Measurements from ENCODE around the gene CD96. TPM values are rescaled to one million over a fixed set of nuclear protein-coding genes. Genes with fewer than 3 reads are reported as not detected.
A peak's percentile ranks its signal among the peaks of the same experiment; 100 is the strongest.
"Not testable (repeated sequence)": the region's sequence is repeated elsewhere in the genome, so short reads cannot be mapped to it uniquely, and the experiment has no call there.

Gene CD96
- total and polyA plus RNA-seq, 2 donors (not counting 1 experiment from before 2014, with no cell fraction given), result 0.10 TPM; not detected in 1

DNA sequence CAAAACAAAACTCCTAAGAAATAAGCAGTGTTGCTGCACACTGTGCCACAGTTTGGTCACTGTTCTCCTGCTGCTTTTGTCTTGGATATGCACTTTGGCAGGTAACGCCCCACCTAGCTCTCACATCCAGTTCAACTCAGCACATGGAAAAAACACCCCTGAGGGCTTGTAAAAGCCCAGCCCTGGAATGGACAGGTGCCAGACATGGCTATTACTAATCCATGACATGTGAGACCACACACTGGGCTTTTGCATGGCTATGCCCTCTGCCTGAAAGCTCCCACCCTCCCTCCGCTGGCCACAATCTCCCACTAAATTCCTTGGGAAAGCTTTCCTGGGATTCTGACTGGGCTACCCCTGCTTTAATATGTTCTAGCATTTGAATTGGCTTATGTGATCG lies 77.8 kb downstream of the CD96 start:
- H3K9me3 ChIP-seq (ENCODE audit: control insufficient read depth, insufficient read depth, low read depth, low read length), result no peaks in the 10 kb centered on the region
- H4K20me1 ChIP-seq (ENCODE audit: control insufficient read depth, extremely low read depth, insufficient read depth, low read length), result no peaks in the 10 kb centered on the region
- H3K4me1 ChIP-seq (ENCODE audit: control insufficient read depth, extremely low read depth, insufficient read depth, low read length), result no peaks in the 10 kb centered on the region
- no peaks in the 10 kb centered on the region for H3K79me2 ChIP-seq (ENCODE audit: control insufficient read depth, insufficient read depth, low read length)
- H3K27me3 ChIP-seq (ENCODE audit: control insufficient read depth, insufficient read depth, low read length), result no peaks in the 10 kb centered on the region
- no peak overlapping the region for H3K9ac ChIP-seq (ENCODE audit: insufficient read depth, low read length)
- H3K4me2 ChIP-seq (ENCODE audit: extremely low read depth, insufficient read depth, low read length), result no peak overlapping the region
- H3K4me3 ChIP-seq (replicated peaks in 1 of 4; ENCODE audit: control extremely low read depth in 1 of 4, insufficient read depth in 1 of 4, low read depth in 3 of 4, low read length in 4 of 4), result no peak overlapping the region
- peak in 1 of 2 donors; percentile 70 for DNase-seq (ENCODE audit: low read depth in 2 of 2)
- no peak overlapping the region for H3K27ac ChIP-seq (ENCODE audit: insufficient read depth, low read length)
- no peaks in the 10 kb centered on the region for H3K36me3 ChIP-seq (ENCODE audit: control insufficient read depth, insufficient read depth, low read length)
- TF ChIP-seq EZH2 (IDR thresholded peaks at IDR 0.05; ENCODE audit: low read length, missing control alignments), result no peak
- no peak overlapping the region for H2AFZ ChIP-seq (ENCODE audit: low read length)

DNA sequence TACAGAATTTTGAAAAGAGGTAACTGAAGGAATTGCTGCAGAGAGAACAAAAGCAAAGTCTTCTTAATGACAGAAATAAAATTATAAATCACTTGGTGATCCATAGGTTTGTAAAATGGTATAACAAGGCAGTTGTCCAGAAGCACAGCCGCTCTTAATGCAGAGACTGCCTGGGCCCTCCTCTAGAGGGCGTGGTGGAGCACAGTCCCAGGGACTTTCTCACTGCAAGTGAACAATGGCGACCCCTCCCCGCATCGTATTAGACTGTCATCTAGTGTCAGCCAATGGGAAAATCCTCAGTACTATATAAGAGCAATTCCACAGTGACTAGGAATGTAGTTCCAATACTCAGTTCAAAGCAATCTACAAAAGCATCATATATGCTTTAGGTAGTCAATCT lies 79.5 kb downstream of the CD96 start:
- TF ChIP-seq, protein P1, sequence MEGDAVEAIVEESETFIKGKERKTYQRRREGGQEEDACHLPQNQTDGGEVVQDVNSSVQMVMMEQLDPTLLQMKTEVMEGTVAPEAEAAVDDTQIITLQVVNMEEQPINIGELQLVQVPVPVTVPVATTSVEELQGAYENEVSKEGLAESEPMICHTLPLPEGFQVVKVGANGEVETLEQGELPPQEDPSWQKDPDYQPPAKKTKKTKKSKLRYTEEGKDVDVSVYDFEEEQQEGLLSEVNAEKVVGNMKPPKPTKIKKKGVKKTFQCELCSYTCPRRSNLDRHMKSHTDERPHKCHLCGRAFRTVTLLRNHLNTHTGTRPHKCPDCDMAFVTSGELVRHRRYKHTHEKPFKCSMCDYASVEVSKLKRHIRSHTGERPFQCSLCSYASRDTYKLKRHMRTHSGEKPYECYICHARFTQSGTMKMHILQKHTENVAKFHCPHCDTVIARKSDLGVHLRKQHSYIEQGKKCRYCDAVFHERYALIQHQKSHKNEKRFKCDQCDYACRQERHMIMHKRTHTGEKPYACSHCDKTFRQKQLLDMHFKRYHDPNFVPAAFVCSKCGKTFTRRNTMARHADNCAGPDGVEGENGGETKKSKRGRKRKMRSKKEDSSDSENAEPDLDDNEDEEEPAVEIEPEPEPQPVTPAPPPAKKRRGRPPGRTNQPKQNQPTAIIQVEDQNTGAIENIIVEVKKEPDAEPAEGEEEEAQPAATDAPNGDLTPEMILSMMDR (conservative IDR thresholded peaks at IDR 0.05 in 1 of 2, IDR thresholded peaks at IDR 0.05 in 1 of 2; ENCODE audit: low read depth in 1 of 2, low read length in 2 of 2), result peak in 1 of 2 donors; percentile 24
- no peak for TF ChIP-seq EZH2 (IDR thresholded peaks at IDR 0.05; ENCODE audit: low read length, missing control alignments)
- no peak overlapping the region for H3K4me2 ChIP-seq (ENCODE audit: extremely low read depth, insufficient read depth, low read length)
- no peaks in the 10 kb centered on the region for H3K36me3 ChIP-seq (ENCODE audit: control insufficient read depth, insufficient read depth, low read length)
- H3K4me3 ChIP-seq (replicated peaks in 1 of 4; ENCODE audit: control extremely low read depth in 1 of 4, insufficient read depth in 1 of 4, low read depth in 3 of 4, low read length in 4 of 4), result no peak overlapping the region
- H3K27me3 ChIP-seq (ENCODE audit: control insufficient read depth, insufficient read depth, low read length), result no peaks in the 10 kb centered on the region
- DNase-seq (ENCODE audit: low read depth in 2 of 2), result no peak
- no peak overlapping the region for H3K9ac ChIP-seq (ENCODE audit: insufficient read depth, low read length)
- H3K9me3 ChIP-seq (ENCODE audit: control insufficient read depth, insufficient read depth, low read depth, low read length), result no peaks in the 10 kb centered on the region
- H3K27ac ChIP-seq (ENCODE audit: insufficient read depth, low read length), result no peak overlapping the region
- no peaks in the 10 kb centered on the region for H4K20me1 ChIP-seq (ENCODE audit: control insufficient read depth, extremely low read depth, insufficient read depth, low read length)
- no peak overlapping the region for H2AFZ ChIP-seq (ENCODE audit: low read length)
- no peaks in the 10 kb centered on the region for H3K4me1 ChIP-seq (ENCODE audit: control insufficient read depth, extremely low read depth, insufficient read depth, low read length)
- H3K79me2 ChIP-seq (ENCODE audit: control insufficient read depth, insufficient read depth, low read length), result no peaks in the 10 kb centered on the region

DNA sequence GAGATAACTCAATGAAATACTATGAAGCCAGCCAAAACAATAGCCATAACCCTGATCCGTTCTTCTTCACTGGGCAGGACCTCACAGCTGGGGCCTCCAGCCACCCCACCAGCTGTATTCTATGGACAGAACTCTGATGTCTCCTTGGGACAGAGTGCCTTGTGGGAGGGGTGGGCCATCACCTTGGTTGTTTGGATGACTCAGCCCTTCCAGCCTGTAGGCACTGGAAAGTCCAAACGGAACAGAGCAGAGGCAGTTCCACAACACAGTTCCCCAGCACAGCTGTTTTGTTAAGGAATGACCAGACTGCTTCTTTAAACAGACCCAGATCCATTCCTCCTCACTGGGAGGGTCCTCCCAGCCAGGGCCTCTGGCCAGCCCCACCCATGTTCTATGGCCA lies 85.1 kb downstream of the CD96 start:
- Histone ChIP-seq H2AFZ (ENCODE audit: low read length) (no peak overlapping the region), H3K79me2 (ENCODE audit: control insufficient read depth, insufficient read depth, low read length) (no peaks in the 10 kb centered on the region)

DNA sequence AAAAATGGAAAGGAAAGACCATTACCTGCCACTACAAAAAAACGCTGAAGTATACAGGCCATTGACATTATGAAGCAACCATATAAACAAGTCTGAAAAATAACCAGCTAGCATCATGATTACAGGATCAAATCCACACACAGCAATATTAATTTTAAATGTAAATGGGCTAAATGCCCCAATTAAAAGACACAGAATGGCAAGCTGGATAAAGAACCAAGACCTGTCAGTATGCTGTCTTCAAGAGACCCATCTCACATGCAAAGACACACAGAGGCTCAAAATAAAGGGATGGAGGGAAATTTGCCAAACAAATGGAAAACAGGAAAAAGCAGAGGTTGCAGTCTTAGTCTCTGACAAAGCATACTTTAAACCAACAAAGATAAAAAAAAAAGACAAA lies 87.0 kb downstream of the CD96 start:
- not testable (repeated sequence) for H3K9ac ChIP-seq (ENCODE audit: insufficient read depth, low read length); H2AFZ ChIP-seq (ENCODE audit: low read length); H3K4me2 ChIP-seq (ENCODE audit: extremely low read depth, insufficient read depth, low read length); DNase-seq (ENCODE audit: low read depth in 2 of 2); H4K20me1 ChIP-seq (ENCODE audit: control insufficient read depth, extremely low read depth, insufficient read depth, low read length); H3K4me1 ChIP-seq (ENCODE audit: control insufficient read depth, extremely low read depth, insufficient read depth, low read length); H3K9me3 ChIP-seq (ENCODE audit: control insufficient read depth, insufficient read depth, low read depth, low read length); H3K4me3 ChIP-seq (replicated peaks in 1 of 4; ENCODE audit: control extremely low read depth in 1 of 4, insufficient read depth in 1 of 4, low read depth in 3 of 4, low read length in 4 of 4); H3K36me3 ChIP-seq (ENCODE audit: control insufficient read depth, insufficient read depth, low read length); H3K27ac ChIP-seq (ENCODE audit: insufficient read depth, low read length); H3K79me2 ChIP-seq (ENCODE audit: control insufficient read depth, insufficient read depth, low read length); H3K27me3 ChIP-seq (ENCODE audit: control insufficient read depth, insufficient read depth, low read length)

More for the DNA sequence above, 85.1 kb downstream of the CD96 start:
- Histone ChIP-seq H3K4me3 (replicated peaks in 1 of 4; ENCODE audit: control extremely low read depth in 1 of 4, insufficient read depth in 1 of 4, low read depth in 3 of 4, low read length in 4 of 4) (no peak overlapping the region), H4K20me1 (ENCODE audit: control insufficient read depth, extremely low read depth, insufficient read depth, low read length) (no peaks in the 10 kb centered on the region), H3K4me1 (ENCODE audit: control insufficient read depth, extremely low read depth, insufficient read depth, low read length) (no peaks in the 10 kb centered on the region), H3K27ac (ENCODE audit: insufficient read depth, low read length) (no peak overlapping the region), H3K36me3 (ENCODE audit: control insufficient read depth, insufficient read depth, low read length) (no peaks in the 10 kb centered on the region), H3K4me2 (ENCODE audit: extremely low read depth, insufficient read depth, low read length) (no peak overlapping the region), H3K27me3 (ENCODE audit: control insufficient read depth, insufficient read depth, low read length) (no peaks in the 10 kb centered on the region), H3K9ac (ENCODE audit: insufficient read depth, low read length) (no peak overlapping the region), H3K9me3 (ENCODE audit: control insufficient read depth, insufficient read depth, low read depth, low read length) (no peaks in the 10 kb centered on the region)
- peak; percentile 23 for DNase-seq (ENCODE audit: low read depth in 2 of 2)
- no peak for TF ChIP-seq EZH2 (IDR thresholded peaks at IDR 0.05; ENCODE audit: low read length, missing control alignments)
- TF ChIP-seq, protein P1 (conservative IDR thresholded peaks at IDR 0.05 in 1 of 2, IDR thresholded peaks at IDR 0.05 in 1 of 2; ENCODE audit: low read depth in 1 of 2, low read length in 2 of 2), result no peak

DNA sequence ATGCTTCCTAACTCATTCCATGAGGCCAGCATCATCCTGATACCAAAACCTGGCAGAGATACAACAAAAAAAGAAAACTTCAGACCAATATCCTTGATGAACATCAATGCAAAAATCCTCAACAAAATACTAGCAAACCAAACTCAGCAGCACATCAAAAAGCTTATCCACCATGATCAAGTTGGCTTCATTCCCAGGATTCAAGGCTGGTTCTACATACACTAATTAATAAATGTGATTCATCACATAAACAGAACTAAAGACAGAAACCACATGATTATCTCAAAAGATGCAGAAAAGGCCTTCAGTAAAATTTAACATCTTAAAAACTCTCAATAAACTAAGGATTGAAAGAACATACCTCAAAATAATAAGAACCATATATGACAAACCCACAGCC lies 88.6 kb downstream of the CD96 start:
- H3K4me2 ChIP-seq (ENCODE audit: extremely low read depth, insufficient read depth, low read length); H3K9ac ChIP-seq (ENCODE audit: insufficient read depth, low read length); H3K9me3 ChIP-seq (ENCODE audit: control insufficient read depth, insufficient read depth, low read depth, low read length); H3K4me1 ChIP-seq (ENCODE audit: control insufficient read depth, extremely low read depth, insufficient read depth, low read length); H3K27ac ChIP-seq (ENCODE audit: insufficient read depth, low read length); H3K79me2 ChIP-seq (ENCODE audit: control insufficient read depth, insufficient read depth, low read length); H3K36me3 ChIP-seq (ENCODE audit: control insufficient read depth, insufficient read depth, low read length); H4K20me1 ChIP-seq (ENCODE audit: control insufficient read depth, extremely low read depth, insufficient read depth, low read length); H2AFZ ChIP-seq (ENCODE audit: low read length); H3K4me3 ChIP-seq (replicated peaks in 1 of 4; ENCODE audit: control extremely low read depth in 1 of 4, insufficient read depth in 1 of 4, low read depth in 3 of 4, low read length in 4 of 4); H3K27me3 ChIP-seq (ENCODE audit: control insufficient read depth, insufficient read depth, low read length): not testable (repeated sequence)
- peak; percentile 20 to 77 for DNase-seq (ENCODE audit: low read depth in 2 of 2)
